ENCODE data around the gene UBN1.

DNA sequence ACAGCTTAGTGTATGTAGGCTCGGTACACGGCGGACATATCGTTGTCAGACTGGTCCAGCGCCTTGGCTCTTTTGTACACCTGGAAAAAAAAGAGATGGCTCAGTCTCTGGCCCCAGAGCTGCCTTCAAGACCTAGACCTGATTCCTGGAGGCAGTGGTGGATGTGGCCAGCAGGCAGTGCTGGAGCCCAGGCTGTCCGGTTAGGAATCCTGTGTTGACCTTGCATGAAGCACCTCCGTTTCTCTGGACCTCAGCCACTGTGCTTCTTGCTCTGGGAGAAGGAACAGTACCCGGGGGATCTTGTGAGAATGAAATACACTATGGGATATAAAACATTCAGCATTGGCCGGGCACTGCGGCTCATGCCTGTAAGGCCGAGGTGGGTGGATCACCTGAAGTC, 42.0 kb upstream of the UBN1 start:
- no peak for TF ChIP-seq POLR2AphosphoS5 (IDR thresholded peaks at IDR 0.05; ENCODE audit: low read depth, low read length)
- TF ChIP-seq, protein P1, sequence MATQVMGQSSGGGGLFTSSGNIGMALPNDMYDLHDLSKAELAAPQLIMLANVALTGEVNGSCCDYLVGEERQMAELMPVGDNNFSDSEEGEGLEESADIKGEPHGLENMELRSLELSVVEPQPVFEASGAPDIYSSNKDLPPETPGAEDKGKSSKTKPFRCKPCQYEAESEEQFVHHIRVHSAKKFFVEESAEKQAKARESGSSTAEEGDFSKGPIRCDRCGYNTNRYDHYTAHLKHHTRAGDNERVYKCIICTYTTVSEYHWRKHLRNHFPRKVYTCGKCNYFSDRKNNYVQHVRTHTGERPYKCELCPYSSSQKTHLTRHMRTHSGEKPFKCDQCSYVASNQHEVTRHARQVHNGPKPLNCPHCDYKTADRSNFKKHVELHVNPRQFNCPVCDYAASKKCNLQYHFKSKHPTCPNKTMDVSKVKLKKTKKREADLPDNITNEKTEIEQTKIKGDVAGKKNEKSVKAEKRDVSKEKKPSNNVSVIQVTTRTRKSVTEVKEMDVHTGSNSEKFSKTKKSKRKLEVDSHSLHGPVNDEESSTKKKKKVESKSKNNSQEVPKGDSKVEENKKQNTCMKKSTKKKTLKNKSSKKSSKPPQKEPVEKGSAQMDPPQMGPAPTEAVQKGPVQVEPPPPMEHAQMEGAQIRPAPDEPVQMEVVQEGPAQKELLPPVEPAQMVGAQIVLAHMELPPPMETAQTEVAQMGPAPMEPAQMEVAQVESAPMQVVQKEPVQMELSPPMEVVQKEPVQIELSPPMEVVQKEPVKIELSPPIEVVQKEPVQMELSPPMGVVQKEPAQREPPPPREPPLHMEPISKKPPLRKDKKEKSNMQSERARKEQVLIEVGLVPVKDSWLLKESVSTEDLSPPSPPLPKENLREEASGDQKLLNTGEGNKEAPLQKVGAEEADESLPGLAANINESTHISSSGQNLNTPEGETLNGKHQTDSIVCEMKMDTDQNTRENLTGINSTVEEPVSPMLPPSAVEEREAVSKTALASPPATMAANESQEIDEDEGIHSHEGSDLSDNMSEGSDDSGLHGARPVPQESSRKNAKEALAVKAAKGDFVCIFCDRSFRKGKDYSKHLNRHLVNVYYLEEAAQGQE (IDR thresholded peaks at IDR 0.05; ENCODE audit: insufficient read depth in 1 of 2, low read depth in 2 of 2, low read length in 2 of 2) = no peak
- TF ChIP-seq TAF1 (IDR thresholded peaks at IDR 0.05; ENCODE audit: borderline replicate concordance, insufficient read depth, low read length) = no peak
- TF ChIP-seq FOXP2 (optimal IDR thresholded peaks at IDR 0.05; ENCODE audit: borderline replicate concordance, extremely low read depth, extremely low read length, insufficient read depth) = no peak

Data from PFSK-1 (cell line).